GM12878 (cell line): Measurements from ENCODE around the gene RIN1. TPM values are rescaled to one million over a fixed set of nuclear protein-coding genes. Genes with fewer than 3 reads are reported as not detected.
A peak's percentile ranks its signal among the peaks of the same experiment; 100 is the strongest.

ENCODE experiments used
- ATF7 ChIP-seq: fragments of 450-650 bp; IDR thresholded peaks from 2 replicates; pipeline ENCODE4 v1.6.1; 2016; ENCODE audit warnings: low read depth, mild to moderate bottlenecking
- BACH1 ChIP-seq: fragments of 450-650 bp; IDR thresholded peaks from 2 replicates; pipeline ENCODE4 v1.6.1; 2017; ENCODE audit warnings: mild to moderate bottlenecking, borderline replicate concordance
- CREM ChIP-seq: IDR thresholded peaks from 2 replicates; pipeline ENCODE4 v1.6.1; 2014; ENCODE audit warnings: antibody characterized with exemption, low read depth
- DPF2 ChIP-seq: fragments of 450-650 bp; IDR thresholded peaks from 2 replicates; pipeline ENCODE4 v1.6.1; 2017; ENCODE audit warnings: mild to moderate bottlenecking
- ETV6 ChIP-seq, 2 experiments: fragments of 450-650 bp in 1 of 2; IDR thresholded peaks in 1 of 2; conservative IDR thresholded peaks in 1 of 2; 2 replicates each; pipeline ENCODE4 v1.6.1; 2014; ENCODE audit warnings: antibody characterized with exemption in 1 of 2, borderline replicate concordance in 1 of 2, low read depth in 1 of 2, mild to moderate bottlenecking in 1 of 2, moderate library complexity in 1 of 2
- GATAD2B ChIP-seq: fragments of 450-650 bp; conservative IDR thresholded peaks from 2 replicates; pipeline ENCODE4 v1.6.1; 2017; ENCODE audit warnings: low read depth, mild to moderate bottlenecking, moderate library complexity
- HDGF ChIP-seq: fragments of 450-650 bp; IDR thresholded peaks from 2 replicates; pipeline ENCODE4 v1.6.1; 2016; ENCODE audit warnings: antibody characterized with exemption
- IKZF2 ChIP-seq, 2 experiments: fragments of 450-650 bp; IDR thresholded peaks; 2 replicates each; pipeline ENCODE4 v1.6.1; 2017; ENCODE audit warnings: mild to moderate bottlenecking in 2 of 2, moderate library complexity in 2 of 2
- IRF4 ChIP-seq: IDR thresholded peaks from 2 replicates; pipeline ENCODE4 v1.6.1; 2011; ENCODE audit warnings: low read depth, low read length
- KDM1A ChIP-seq: fragments of 200-600 bp; sonication (generic); IDR thresholded peaks from 2 replicates; pipeline ENCODE4 v1.6.1; 2016; ENCODE audit warnings: borderline replicate concordance
- KLF5 ChIP-seq: fragments of 450-650 bp; IDR thresholded peaks from 2 replicates; pipeline ENCODE4 v1.6.1; 2014; ENCODE audit warnings: mild to moderate bottlenecking; ENCODE audit not compliant: partially characterized antibody
- MLLT1 ChIP-seq: fragments of 450-650 bp; IDR thresholded peaks from 2 replicates; pipeline ENCODE4 v1.6.1; 2016; ENCODE audit warnings: mild to moderate bottlenecking
- MTA2 ChIP-seq: fragments of 450-650 bp; IDR thresholded peaks from 2 replicates; pipeline ENCODE4 v1.6.1; 2016; ENCODE audit warnings: low read depth, mild to moderate bottlenecking, moderate library complexity
- MXI1 ChIP-seq: fragments of 150-350 bp; IDR thresholded peaks from 2 replicates; pipeline ENCODE4 v1.6.1; 2011; ENCODE audit warnings: low read depth, mild to moderate bottlenecking, inconsistent platforms, low read length, improper control_type of control experiment
- MYB ChIP-seq: fragments of 150-350 bp; IDR thresholded peaks from 2 replicates; pipeline ENCODE4 v1.6.1; 2014; ENCODE audit warnings: mild to moderate bottlenecking, low read depth, low read length, borderline replicate concordance
- POLR2AphosphoS5 ChIP-seq: IDR thresholded peaks from 2 replicates; pipeline ENCODE4 v1.6.1; 2011; ENCODE audit warnings: mild to moderate bottlenecking, low read length, inconsistent platforms
- RAD21 ChIP-seq: IDR thresholded peaks from 2 replicates; pipeline ENCODE4 v1.6.1; 2011; ENCODE audit warnings: mild to moderate bottlenecking, low read depth, low read length, moderate library complexity; ENCODE audit not compliant: insufficient read depth
- RB1 ChIP-seq: fragments of 450-650 bp; formaldehyde crosslinking; IDR thresholded peaks from 2 replicates; pipeline ENCODE4 v1.6.1; 2017; ENCODE audit warnings: mild to moderate bottlenecking, borderline replicate concordance
- SIN3A ChIP-seq: IDR thresholded peaks from 2 replicates; pipeline ENCODE4 v1.6.1; 2012; ENCODE audit warnings: low read depth, low read length, improper control_type of control experiment
- SMARCA5 ChIP-seq: fragments of 450-650 bp; IDR thresholded peaks from 2 replicates; pipeline ENCODE4 v1.6.1; 2017; ENCODE audit warnings: mild to moderate bottlenecking
- SP1 ChIP-seq: IDR thresholded peaks from one replicate; pipeline ENCODE4 v1.6.1; 2011; ENCODE audit warnings: low read depth, low read length
- SPI1 ChIP-seq: IDR thresholded peaks from 2 replicates; pipeline ENCODE4 v1.6.1; 2011; ENCODE audit warnings: low read depth, mild to moderate bottlenecking, low read length, moderate library complexity, borderline replicate concordance; ENCODE audit not compliant: insufficient read depth
- ZNF207 ChIP-seq: fragments of 450-650 bp; IDR thresholded peaks from 2 replicates; pipeline ENCODE4 v1.6.1; 2014; ENCODE audit warnings: antibody characterized with exemption, mild to moderate bottlenecking, borderline replicate concordance
- polyA plus RNA-seq, 11 experiments: library from polyadenylated mRNA; depleted of rRNA in 4 of 11; unstranded in 6 of 11; stranded (reverse) in 5 of 11; fragments of >200 nt; fragmentation: Nextera tagmentation in 4 of 11; fragmentation: Illumina TruSeq in 1 of 11; extraction: Ambion mirVana in 4 of 11; extraction: Trizol in 1 of 11; gene quantifications; 1 replicate in 1 of 11; 2 replicates in 10 of 11; pipeline versions ENCODE4 v1.2.1 to v1.2.3, GENCODE V29; 2011 to 2016; ENCODE audit warnings: inconsistent platforms in 2 of 11, missing spikeins in 2 of 11, low read depth in 1 of 11
- total RNA-seq, 4 experiments: library from RNA; depleted of rRNA in 3 of 4; stranded (reverse); fragments of >200 nt in 3 of 4; fragmentation: Illumina TruSeq in 1 of 4; extraction: Trizol in 1 of 4; gene quantifications; 2 replicates each; pipeline versions ENCODE4 v1.2.1 to v1.2.3, GENCODE V29; 2013 to 2021
- TF ChIP-seq, protein P1 (sequence below): fragments of 450-650 bp; IDR thresholded peaks from 2 replicates; pipeline ENCODE4 v1.6.1; 2017; ENCODE audit warnings: mild to moderate bottlenecking, low read depth, inconsistent platforms; ENCODE audit not compliant: poor library complexity, severe bottlenecking

RIN1 gene
- total and polyA plus RNA-seq, 10 of the 15 experiments (the other 5 are each of a cell fraction or from before 2014, with no cell fraction given), result 0.04 to 0.69 (median 0.22) TPM; not detected in 1

- TF ChIP-seq IRF4, result peak; percentile 44; the same call in 1 of the 2 replicates
- TF ChIP-seq BACH1, result 0 out of 2 replicates have a peak, but pooled peaks have one; percentile 52
- TF ChIP-seq ATF7, result peak; percentile 12; the same call in 1 of the 2 replicates
- 0 out of 2 replicates have a peak, but pooled peaks have one; percentile 3 for TF ChIP-seq CREM
- peak; percentile 43 for TF ChIP-seq SMARCA5
- TF ChIP-seq ETV6 (conservative IDR thresholded peaks at IDR 0.05 in 1 of 2, IDR thresholded peaks at IDR 0.05 in 1 of 2; ENCODE audit: borderline replicate concordance in 1 of 2, low read depth in 1 of 2), result 0 out of 4 replicates have a peak, but pooled peaks of 1 of the 2 experiments have one; percentile 8
- TF ChIP-seq HDGF, result peak; percentile 99
- peak; percentile 73 for TF ChIP-seq MLLT1
- no peak for TF ChIP-seq MYB
- no peak for TF ChIP-seq SP1
- TF ChIP-seq KDM1A, result no peak
- TF ChIP-seq RAD21, result peak; percentile 94
- TF ChIP-seq ZNF207, result peak; percentile 94
- peak; percentile 87; the same call in 1 of the 2 replicates for TF ChIP-seq RB1
- peak; percentile 15 to 49; a peak in 1 of 4 replicates for TF ChIP-seq IKZF2 (IDR thresholded peaks at IDR 0.05)
- TF ChIP-seq MTA2, result peak; percentile 36; the same call in 1 of the 2 replicates
- TF ChIP-seq, protein P1, sequence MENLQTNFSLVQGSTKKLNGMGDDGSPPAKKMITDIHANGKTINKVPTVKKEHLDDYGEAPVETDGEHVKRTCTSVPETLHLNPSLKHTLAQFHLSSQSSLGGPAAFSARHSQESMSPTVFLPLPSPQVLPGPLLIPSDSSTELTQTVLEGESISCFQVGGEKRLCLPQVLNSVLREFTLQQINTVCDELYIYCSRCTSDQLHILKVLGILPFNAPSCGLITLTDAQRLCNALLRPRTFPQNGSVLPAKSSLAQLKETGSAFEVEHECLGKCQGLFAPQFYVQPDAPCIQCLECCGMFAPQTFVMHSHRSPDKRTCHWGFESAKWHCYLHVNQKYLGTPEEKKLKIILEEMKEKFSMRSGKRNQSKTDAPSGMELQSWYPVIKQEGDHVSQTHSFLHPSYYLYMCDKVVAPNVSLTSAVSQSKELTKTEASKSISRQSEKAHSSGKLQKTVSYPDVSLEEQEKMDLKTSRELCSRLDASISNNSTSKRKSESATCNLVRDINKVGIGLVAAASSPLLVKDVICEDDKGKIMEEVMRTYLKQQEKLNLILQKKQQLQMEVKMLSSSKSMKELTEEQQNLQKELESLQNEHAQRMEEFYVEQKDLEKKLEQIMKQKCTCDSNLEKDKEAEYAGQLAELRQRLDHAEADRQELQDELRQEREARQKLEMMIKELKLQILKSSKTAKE, result no peak
- no peak for TF ChIP-seq POLR2AphosphoS5
- TF ChIP-seq DPF2, result 0 out of 2 replicates have a peak, but pooled peaks have one; percentile 23
- peak; percentile 74 for TF ChIP-seq GATAD2B
- TF ChIP-seq SIN3A, result no peak; the same call in 1 of the 2 replicates
- no peak for TF ChIP-seq SPI1
- TF ChIP-seq MXI1, result 0 out of 2 replicates have a peak, but pooled peaks have one; percentile 46
- TF ChIP-seq KLF5, result peak; percentile 32
These were observed 24.2 kb downstream of the RIN1 start (continued) for GRCh38 chr11:66311965-66312548.
